GM12873 (cell line): ENCODE data around the gene RSPH9.

Source experiments
- TF ChIP-seq, protein P1 (sequence below): IDR thresholded peaks from 2 replicates; pipeline ENCODE4 v1.5.1; 2012; ENCODE audit warnings: low read depth, mild to moderate bottlenecking, moderate library complexity, low read length, control low read depth; ENCODE audit not compliant: insufficient read depth; ENCODE audit errors: missing control alignments

Gene RSPH9

DNA sequence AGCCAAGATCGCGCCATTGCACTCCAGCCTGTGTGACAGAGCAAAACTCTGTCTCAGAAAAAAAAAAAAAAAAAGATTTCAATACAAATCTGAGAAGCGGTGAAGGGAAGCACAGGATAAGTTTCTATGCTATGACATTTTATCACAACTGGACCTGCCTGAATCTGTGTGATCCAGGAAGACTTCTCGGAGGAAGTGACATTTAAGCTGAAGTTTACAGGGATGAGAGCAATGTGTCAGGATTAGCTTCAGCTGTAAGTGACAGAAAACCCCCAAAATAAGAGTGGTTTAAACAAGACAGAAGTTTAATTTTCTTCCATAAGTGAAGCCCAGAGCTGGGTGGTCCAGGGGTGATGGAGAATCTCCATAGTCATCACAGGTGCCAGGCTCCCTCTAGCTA is 76.2 kb downstream of the RSPH9 start:
- TF ChIP-seq, protein P1, sequence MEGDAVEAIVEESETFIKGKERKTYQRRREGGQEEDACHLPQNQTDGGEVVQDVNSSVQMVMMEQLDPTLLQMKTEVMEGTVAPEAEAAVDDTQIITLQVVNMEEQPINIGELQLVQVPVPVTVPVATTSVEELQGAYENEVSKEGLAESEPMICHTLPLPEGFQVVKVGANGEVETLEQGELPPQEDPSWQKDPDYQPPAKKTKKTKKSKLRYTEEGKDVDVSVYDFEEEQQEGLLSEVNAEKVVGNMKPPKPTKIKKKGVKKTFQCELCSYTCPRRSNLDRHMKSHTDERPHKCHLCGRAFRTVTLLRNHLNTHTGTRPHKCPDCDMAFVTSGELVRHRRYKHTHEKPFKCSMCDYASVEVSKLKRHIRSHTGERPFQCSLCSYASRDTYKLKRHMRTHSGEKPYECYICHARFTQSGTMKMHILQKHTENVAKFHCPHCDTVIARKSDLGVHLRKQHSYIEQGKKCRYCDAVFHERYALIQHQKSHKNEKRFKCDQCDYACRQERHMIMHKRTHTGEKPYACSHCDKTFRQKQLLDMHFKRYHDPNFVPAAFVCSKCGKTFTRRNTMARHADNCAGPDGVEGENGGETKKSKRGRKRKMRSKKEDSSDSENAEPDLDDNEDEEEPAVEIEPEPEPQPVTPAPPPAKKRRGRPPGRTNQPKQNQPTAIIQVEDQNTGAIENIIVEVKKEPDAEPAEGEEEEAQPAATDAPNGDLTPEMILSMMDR: no peak
